ENCODE data around the gene R3HDM1.
"Not testable (repeated sequence)": the region's sequence is repeated elsewhere in the genome, so short reads cannot be mapped to it uniquely, and the experiment has no call there.

- TF ChIP-seq, protein P1, sequence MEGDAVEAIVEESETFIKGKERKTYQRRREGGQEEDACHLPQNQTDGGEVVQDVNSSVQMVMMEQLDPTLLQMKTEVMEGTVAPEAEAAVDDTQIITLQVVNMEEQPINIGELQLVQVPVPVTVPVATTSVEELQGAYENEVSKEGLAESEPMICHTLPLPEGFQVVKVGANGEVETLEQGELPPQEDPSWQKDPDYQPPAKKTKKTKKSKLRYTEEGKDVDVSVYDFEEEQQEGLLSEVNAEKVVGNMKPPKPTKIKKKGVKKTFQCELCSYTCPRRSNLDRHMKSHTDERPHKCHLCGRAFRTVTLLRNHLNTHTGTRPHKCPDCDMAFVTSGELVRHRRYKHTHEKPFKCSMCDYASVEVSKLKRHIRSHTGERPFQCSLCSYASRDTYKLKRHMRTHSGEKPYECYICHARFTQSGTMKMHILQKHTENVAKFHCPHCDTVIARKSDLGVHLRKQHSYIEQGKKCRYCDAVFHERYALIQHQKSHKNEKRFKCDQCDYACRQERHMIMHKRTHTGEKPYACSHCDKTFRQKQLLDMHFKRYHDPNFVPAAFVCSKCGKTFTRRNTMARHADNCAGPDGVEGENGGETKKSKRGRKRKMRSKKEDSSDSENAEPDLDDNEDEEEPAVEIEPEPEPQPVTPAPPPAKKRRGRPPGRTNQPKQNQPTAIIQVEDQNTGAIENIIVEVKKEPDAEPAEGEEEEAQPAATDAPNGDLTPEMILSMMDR (IDR thresholded peaks at IDR 0.05) = not testable (repeated sequence)
- not testable (repeated sequence) for TF ChIP-seq POLR2A, EP300 (IDR thresholded peaks at IDR 0.05)
Observed at GRCh38 chr2:135533545-135533944, 2.3 kb downstream of the R3HDM1 start.

All from gastroesophageal sphincter (tissue), 3 donors.